HG02623 (cell line): ENCODE measurements around the gene SHC2.

Source experiments
- ATAC-seq: cut with Tn5 transposase; IDR thresholded peaks from one replicate; pipeline ENCODE4 v1.9.1; 2021; ENCODE audit warnings: moderate library complexity; ENCODE audit not compliant: unreplicated experiment

Gene SHC2

DNA sequence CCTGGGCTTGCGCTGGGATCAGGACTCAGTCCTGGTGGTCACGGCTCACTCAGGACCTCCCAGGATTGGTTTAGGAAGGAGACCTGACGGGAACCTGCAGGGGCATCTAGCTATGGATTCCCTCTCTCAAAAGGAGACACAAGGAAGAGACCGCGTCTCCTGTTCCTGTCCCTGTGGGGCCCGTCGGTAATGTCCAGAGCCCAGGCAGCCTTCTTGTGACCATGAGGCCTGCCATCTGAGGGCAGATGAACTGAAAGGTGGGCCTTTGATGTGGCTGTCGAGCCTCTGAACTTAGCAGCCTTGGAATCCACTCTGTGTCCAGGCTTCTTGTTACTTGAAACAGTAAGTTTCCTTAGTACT is 84.7 kb downstream of the SHC2 start:
- no peak for ATAC-seq

DNA sequence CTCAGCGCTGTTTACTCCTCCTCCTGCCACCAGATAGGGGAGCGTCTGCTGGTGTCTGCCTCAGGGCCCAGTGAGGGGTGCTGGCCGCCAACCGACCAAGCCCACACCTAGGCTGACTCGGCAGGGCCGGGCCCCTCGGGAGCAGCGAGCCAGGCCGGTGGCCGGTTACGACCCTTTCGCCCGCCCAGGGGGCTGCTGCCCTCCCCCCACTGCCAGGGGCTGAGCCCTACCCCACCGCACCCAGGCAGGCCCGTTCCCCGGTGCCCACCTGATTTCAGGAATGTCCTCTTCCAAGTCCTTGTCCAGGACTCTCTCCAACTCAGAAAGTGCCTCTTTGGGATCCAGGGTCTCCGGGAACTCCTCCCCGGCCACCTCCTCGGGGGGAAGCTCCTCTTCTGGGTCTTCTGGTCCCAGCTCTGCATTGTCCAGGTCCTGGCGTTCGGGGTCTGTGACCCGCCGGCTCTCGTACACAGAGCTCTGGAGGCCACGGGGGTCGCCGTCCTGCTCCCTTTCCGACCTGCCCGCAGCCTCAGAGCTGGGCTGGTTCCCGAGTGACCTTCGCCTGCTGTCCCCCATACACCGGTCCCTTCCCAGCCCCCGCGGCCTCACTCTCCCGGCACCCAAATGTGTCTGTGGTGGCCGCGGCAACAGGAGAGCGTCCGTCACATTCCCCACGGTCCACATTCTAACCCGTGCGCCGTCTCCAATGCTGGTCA is 85.3 kb downstream of the SHC2 start:
- no peak for ATAC-seq

DNA sequence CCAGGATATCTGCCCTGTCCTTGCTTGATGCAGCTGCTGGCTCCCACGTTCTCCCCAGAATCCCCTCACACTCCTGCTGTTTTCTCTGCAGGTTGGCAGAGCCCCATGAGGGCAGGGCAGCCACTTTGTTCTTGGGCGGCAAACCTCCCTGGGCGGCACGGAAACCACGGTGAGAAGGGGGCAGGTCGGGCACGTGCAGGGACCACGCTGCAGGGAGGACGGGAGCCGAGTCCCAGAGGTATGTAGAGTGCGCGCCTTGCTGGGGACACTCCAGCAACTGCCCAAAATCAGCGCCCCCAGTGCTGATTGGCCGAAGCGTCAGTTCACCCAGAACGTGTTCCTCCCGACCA is 86.0 kb downstream of the SHC2 start:
- ATAC-seq = no peak

DNA sequence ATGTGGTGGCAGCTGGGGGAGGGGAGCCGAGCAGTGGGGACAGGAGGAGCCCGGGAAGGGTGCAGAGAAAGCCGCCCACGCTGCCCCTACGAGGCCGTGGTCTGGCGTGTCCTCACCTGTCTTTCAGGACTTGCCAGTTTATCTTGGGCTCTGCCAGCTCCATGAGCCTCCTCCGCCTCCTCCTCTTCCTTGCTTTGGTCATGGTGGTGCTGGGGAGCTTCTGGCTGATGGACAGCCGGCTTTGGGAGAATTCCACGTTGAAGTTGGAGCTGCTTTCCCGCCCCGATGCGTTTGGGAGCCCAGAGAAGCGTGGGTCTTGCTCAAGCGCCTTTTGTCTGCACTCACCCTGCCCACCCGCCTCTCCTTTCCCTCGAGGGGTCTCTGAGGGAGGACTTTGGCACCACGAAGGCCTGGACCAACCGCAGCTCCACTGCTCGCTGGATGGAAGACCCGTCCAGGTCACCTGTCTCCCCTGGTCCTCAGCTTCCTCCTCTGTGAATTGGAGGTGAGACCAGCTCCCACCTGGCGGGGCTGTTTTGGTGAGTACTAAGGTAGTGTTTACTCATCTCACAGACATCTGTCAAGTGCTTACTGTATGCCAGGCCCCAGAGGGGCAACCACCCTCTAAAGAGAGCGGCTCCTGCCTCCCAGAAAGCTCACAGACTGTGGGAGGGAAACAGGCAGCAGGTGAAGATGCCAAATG is 86.5 kb downstream of the SHC2 start:
- ATAC-seq = no peak

DNA sequence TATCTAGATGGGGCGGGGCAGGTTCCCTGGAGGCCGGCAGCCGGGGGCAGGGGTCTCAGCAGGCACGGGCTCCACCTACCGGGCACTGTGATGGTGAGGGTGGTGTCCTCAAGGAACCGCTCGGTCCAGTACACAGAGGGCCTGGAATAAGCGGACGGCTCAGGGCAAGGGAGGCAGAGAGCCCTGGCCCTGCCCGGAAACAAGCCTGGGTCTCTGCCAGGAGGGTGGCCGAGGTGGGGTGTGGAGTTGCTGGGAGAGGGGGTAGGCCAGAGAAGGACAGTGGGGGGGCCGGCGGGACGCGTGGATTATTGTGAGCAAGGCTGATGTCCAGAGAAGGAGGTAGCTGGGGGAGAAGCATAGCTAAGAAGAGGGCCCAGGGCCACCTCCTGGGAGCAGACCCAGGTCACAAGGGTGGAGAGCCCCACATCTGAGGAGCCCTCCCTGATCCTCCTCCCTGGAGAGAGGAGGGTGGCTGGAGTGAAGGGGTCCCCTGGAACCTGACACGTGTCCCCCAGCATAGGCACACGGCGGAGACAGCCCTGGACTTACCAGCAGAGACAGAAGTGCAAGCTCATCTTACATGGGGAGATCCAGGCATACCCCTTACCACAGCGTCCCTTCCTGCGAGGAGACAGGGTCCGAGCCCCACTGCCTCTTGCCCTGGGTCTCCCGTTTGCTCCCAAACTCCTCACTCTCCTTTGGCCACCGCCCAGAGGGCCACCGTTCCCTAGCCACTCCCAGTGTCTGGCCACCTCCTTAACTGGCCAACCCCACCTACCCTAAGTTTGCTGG is 87.2 kb downstream of the SHC2 start:
- ATAC-seq = no peak

DNA sequence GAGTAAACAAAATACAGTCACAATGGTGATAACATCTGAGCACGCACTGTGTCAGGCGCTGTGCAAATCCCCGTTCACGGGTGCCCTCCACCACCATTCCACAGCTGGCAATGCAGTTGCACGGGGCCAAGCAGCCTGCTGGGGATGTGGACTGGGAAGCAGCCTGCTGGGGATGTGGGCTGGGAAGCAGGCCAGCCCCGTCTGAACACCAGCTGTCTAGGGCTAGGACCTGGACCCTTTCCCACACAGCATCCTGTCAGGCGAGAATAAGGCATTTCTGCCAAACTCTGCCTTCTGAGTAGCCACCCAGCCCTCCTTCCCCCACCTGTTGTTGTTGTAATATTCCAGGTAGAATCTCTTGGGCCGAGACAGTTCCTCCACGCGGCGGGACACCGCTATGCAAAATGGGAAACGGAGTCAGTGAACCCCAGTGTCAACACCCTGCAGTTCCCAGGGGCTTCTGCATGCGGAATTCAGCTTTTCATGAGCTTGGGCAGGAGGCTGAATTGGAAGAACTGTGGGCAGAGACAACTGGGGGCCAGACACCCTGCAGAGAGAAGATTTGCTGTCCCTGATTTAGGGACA is 88.4 kb downstream of the SHC2 start:
- ATAC-seq = no peak

DNA sequence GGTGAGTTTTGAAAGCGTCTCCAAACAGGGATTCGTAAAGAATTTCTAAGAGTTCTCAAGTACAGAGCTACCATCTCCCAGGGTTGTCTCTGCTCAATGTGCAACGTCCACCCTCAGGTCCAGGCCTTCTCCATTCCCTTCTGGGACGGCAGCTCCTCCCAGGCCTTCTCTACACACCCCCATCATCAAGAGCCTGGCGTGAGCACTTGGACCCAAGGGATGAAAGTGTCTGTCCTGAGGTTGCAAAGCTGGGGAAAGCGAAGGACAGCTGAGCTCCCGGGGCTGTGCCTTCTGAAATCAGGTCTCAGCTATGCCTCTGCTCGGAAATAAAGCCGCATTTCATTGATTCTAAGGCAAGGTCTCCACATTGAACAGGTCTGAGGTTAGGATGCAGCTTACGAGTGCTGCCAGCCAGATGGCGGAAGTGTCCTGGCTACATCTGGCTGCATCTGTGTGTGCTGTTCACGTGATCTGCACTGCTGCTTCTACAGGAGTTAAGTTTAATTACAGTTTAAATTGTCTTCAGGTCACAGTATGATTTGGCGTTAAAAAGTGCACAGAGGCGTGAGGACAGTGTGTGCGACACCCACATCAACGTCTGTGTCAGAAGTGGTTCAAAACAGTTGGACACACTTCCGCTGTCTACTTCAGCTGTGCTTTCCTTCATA is 89.2 kb downstream of the SHC2 start:
- ATAC-seq = no peak

DNA sequence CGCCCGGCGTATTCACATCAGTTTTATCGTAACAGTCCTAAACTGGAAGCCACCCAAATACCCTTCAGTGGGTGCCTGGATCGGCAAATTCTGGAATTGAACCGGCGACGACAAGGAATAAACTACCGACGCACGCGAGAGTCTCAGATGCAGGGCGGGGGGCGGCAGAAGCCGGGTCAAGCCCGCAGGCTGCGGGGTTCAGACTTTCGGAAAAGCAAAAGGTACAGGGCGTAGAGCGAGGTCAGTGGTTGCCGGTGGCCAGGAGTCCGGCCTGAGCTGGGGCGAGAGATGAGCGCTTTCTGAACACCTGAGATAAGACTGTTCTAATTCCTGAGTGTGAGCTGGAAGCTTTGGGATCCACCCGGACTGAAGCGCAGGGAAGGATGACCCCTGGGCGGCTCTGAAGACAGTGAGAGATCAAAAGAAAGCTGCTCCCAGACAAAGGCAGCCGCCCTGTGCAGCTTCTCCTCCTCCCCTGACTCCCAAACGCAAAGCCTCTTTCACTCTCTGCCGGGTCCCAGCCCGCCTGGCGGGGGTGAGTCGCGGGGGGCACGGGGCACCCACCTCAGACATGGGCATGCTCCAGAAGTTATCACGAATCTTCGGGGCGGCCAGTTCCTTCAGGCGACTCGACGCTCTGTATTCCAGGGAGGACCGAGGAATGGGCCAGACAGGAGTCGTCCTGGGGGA is 90.0 kb downstream of the SHC2 start:
- ATAC-seq = no peak

DNA sequence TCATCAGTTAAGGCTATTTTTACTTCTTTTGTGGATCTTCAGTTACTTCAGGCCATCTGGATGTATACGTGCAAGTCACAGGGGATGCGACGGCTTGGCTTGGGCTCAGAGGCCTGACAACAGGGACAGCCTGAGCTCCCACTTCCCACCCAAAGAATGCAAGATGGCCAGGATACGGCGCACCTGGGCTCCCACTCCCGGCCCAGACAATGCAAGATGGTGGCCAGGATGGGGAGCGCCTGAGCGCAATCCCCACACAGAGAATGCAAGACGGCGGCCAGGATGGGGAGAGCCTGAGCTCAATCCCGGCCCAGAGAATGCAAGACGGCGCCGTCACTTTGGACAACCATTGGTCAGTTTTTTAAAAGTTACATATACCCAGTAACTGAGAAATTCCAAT is 91.0 kb downstream of the SHC2 start:
- no peak for ATAC-seq

DNA sequence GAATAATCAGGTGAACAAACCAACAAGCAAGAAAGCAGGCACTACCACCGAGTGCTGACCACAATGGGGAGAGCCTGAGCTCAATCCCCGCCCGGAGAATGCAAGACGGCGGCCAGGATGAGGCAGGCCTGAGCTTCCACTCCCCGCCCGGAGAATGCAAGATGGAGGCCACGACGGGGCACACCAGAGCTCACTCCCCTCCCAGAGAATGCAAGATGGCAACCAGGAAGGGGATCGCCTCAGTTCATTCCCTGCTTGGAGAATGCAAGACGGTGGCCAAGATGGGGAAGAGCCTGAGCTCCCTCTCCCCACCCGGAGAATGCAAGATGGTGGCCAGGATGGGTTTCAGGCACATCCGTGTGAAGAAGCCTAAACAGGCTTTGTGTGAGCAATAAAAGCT is 91.6 kb downstream of the SHC2 start:
- ATAC-seq = no peak

DNA sequence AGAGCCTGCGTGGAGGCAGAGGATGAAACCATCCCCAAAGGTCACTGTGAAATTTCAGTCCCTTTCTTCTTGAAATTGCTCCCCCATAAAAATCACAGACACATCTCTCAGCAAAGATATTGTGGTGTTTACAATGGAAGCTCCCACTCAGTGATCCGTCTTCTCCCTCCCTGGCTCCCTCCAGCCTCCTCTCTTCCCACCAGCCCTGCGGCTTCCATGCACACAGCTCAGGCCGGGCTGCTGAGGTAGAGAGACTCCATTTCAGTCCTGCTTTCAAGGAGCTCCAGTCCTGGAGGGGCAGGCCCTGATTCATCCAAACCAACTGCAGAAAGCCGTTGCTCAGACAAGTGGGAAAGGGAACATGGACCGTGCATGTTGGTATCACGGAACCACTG is 92.2 kb downstream of the SHC2 start:
- ATAC-seq = no peak

DNA sequence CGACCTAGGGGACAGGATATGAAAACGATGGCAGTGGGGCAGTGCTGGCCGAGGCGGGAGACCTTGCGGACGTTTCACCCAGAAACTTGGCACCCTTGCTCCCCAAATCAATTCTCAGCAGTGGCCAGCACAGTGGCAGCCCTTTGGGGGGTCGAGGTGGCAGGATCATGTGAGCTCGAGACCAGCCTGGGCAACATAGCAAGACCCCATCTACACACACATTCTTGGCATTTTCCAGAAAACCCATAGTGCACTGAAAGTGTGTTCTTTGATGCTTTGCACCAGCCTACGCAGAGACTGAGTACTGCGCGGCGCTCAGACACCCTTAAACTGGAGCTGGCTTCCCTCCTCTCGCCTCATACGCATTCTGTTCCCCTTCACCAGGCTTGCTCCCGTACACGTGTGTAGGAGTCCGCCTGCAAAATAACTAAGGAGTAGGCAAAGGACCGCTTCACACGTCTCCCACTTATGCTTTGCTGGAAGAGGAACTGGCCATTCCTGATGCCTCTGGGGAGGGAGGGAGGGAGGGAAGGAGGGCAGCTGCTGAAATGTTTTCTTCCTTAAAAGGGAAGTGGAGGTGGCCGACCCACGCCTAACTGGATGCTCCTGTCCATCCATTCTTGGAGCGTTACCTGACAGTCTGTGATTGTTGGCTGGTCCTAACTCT is 92.7 kb downstream of the SHC2 start:
- ATAC-seq = no peak

DNA sequence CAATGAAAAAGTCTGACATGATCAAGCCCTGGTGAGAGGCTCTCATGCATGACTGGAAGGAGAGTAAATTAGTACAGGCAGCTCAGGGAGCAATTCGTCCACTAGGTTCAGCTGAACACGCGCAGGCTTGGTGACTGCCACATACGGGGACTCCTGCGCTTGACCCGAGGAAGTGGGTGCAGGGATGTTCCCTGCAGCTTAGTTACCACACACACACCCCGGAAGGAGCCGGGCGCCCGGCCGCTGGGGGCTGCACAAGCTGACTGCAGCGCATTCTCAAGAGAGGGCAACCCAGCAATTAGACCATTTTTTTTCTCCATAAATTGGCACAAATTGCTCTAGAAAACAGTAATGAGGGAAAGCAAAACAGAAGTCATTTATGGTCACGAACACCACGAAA is 93.3 kb downstream of the SHC2 start:
- ATAC-seq = no peak

DNA sequence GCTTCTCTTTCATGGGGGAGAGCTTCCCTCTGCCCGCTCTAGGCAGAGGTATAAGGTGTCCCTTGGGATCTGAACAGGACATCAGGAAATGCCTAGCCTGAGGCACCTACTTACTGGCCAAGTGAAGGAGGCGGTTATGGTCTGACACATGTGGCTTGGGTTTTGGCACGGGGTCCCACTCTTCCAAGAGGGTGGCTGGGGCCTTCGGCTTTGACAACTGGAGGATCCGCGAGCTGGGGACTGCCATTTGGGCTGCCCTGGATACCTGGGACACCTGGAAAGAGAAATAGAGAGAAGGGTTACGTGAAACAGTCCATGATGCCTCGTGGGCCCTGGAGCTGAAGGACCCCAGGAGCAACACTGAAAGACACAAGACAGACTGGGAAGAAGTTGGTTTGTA is 93.9 kb downstream of the SHC2 start:
- no peak for ATAC-seq
